Suprapubic skin (tissue), 4 donors: Measurements from ENCODE around the gene SMIM8. TPM values are rescaled to one million over a fixed set of nuclear protein-coding genes. Genes with fewer than 3 reads are reported as not detected.

ENCODE experiments used
- DNase-seq, 2 donors: peaks; one replicate each; pipeline ENCODE4 v3.0.0-alpha.2; 2019; ENCODE audit warnings: low spot score in 2 of 2
- H3K27ac ChIP-seq: fragments of 200-600 bp; sonication (generic); one replicate; pipeline ENCODE4 v1.5.1; 2019
- H3K27me3 ChIP-seq: fragments of 200-600 bp; sonication (generic); one replicate; pipeline ENCODE4 v1.5.1; 2019
- H3K36me3 ChIP-seq: fragments of 200-600 bp; sonication (generic); one replicate; pipeline ENCODE4 v1.5.1; 2019
- H3K4me1 ChIP-seq: fragments of 200-600 bp; sonication (generic); one replicate; pipeline ENCODE4 v1.5.1; 2019
- H3K4me3 ChIP-seq: fragments of 200-600 bp; sonication (generic); one replicate; pipeline ENCODE4 v1.5.1; 2019; ENCODE audit warnings: mild to moderate bottlenecking
- H3K9me3 ChIP-seq: fragments of 200-600 bp; sonication (generic); one replicate; pipeline ENCODE4 v1.5.1; 2019
- CTCF ChIP-seq, 2 donors: fragments of 200-600 bp in 1 of 2; fragments of 450-650 bp in 1 of 2; sonication (generic) in 1 of 2; IDR thresholded peaks; one replicate each; pipeline ENCODE4 v1.5.1; 2016 to 2019; ENCODE audit warnings: antibody characterized with exemption in 2 of 2, mild to moderate bottlenecking in 1 of 2, moderate library complexity in 1 of 2
- EP300 ChIP-seq: sonication (generic); formaldehyde crosslinking; IDR thresholded peaks from one replicate; pipeline ENCODE4 v1.6.1; 2017; ENCODE audit warnings: antibody characterized with exemption
- POLR2A ChIP-seq, 2 donors: fragments of 450-650 bp; IDR thresholded peaks; one replicate each; pipeline ENCODE4 v1.6.1; 2017; ENCODE audit warnings: antibody characterized with exemption in 2 of 2, mild to moderate bottlenecking in 2 of 2, moderate library complexity in 2 of 2
- POLR2AphosphoS5 ChIP-seq, 3 donors: sonication (generic); formaldehyde crosslinking; IDR thresholded peaks; one replicate each; pipeline ENCODE4 v1.6.1; 2017; ENCODE audit warnings: antibody characterized with exemption in 3 of 3
- WGBS: methylation state at CpG from one replicate; pipeline ENCODE4 v1.1.5; 2018; 5-methylcytosine and 5-hydroxymethylcytosine counted together
- total RNA-seq, 4 donors: library from RNA; depleted of rRNA; stranded (reverse); fragments of >200 nt; gene quantifications; one replicate each; pipeline ENCODE4 v1.1.0, GENCODE V29; 2016

SMIM8 gene
- total RNA-seq, 4 donors from 2014 or later: 5.2 to 23.3 (median 10.0) TPM

GRCh38 chr6:87333591-87334181 is 11.3 kb downstream of the SMIM8 start:
- WGBS: 32% methylated on average over 3 of the region's 3 CpGs
- Histone ChIP-seq H3K27ac (no peak overlapping the region), H3K4me1 (peaks cover 16% of the 10 kb centered on the region), H3K27me3 (no peaks in the 10 kb centered on the region), H3K36me3 (no peaks in the 10 kb centered on the region), H3K9me3 (no peaks in the 10 kb centered on the region), H3K4me3 (no peak overlapping the region)
- no peak for DNase-seq
- TF ChIP-seq CTCF (IDR thresholded peaks at IDR 0.05) (no peak), EP300 (no peak), POLR2AphosphoS5 (IDR thresholded peaks at IDR 0.05) (no peak), POLR2A (IDR thresholded peaks at IDR 0.05) (no peak)

- peaks cover 16% of the 10 kb centered on the region for H3K4me1 ChIP-seq
- H3K4me3 ChIP-seq: no peak overlapping the region
- 33% methylated on average over 1 of the region's 1 CpG for WGBS
- no peak overlapping the region for H3K27ac ChIP-seq
- no peaks in the 10 kb centered on the region for H3K9me3 ChIP-seq
- no peaks in the 10 kb centered on the region for H3K27me3 ChIP-seq
- TF ChIP-seq POLR2AphosphoS5 (IDR thresholded peaks at IDR 0.05): no peak
- no peak for TF ChIP-seq POLR2A (IDR thresholded peaks at IDR 0.05)
- no peak for TF ChIP-seq CTCF (IDR thresholded peaks at IDR 0.05)
- TF ChIP-seq EP300: no peak
- no peaks in the 10 kb centered on the region for H3K36me3 ChIP-seq
- DNase-seq: no peak
Observed at GRCh38 chr6:87334683-87335082, 12.3 kb downstream of the SMIM8 start.

- no peak for DNase-seq
- H3K27me3 ChIP-seq: no peaks in the 10 kb centered on the region
- TF ChIP-seq POLR2A (IDR thresholded peaks at IDR 0.05) (no peak), POLR2AphosphoS5 (IDR thresholded peaks at IDR 0.05) (no peak), EP300 (no peak), CTCF (IDR thresholded peaks at IDR 0.05) (no peak)
- no peak overlapping the region for H3K27ac ChIP-seq
- H3K4me1 ChIP-seq: peaks cover 16% of the 10 kb centered on the region
- WGBS: 92% methylated on average over 4 of the region's 4 CpGs
- no peaks in the 10 kb centered on the region for H3K36me3 ChIP-seq
- no peaks in the 10 kb centered on the region for H3K9me3 ChIP-seq
- H3K4me3 ChIP-seq: no peak overlapping the region
Observed at GRCh38 chr6:87336367-87336766, 14.0 kb downstream of the SMIM8 start.

GRCh38 chr6:87340230-87340629 is 17.8 kb downstream of the SMIM8 start:
- no peaks in the 10 kb centered on the region for H3K9me3 ChIP-seq
- H3K27ac ChIP-seq: no peak overlapping the region
- TF ChIP-seq CTCF (IDR thresholded peaks at IDR 0.05) (no peak), EP300 (no peak), POLR2AphosphoS5 (IDR thresholded peaks at IDR 0.05) (no peak), POLR2A (IDR thresholded peaks at IDR 0.05) (no peak)
- no peak for DNase-seq
- H3K36me3 ChIP-seq: no peaks in the 10 kb centered on the region
- H3K27me3 ChIP-seq: no peaks in the 10 kb centered on the region
- H3K4me1 ChIP-seq: no peaks in the 10 kb centered on the region
- WGBS: 84% methylated on average over 4 of the region's 4 CpGs
- no peak overlapping the region for H3K4me3 ChIP-seq

GRCh38 chr6:87341158-87341557 is 18.8 kb downstream of the SMIM8 start:
- WGBS: 93% methylated on average over 2 of the region's 2 CpGs
- no peak overlapping the region for H3K27ac ChIP-seq
- TF ChIP-seq POLR2AphosphoS5 (IDR thresholded peaks at IDR 0.05): no peak
- no peak for TF ChIP-seq CTCF (IDR thresholded peaks at IDR 0.05)
- no peak for TF ChIP-seq EP300
- no peak for TF ChIP-seq POLR2A (IDR thresholded peaks at IDR 0.05)
- no peaks in the 10 kb centered on the region for H3K4me1 ChIP-seq
- no peak overlapping the region for H3K4me3 ChIP-seq
- H3K9me3 ChIP-seq: no peaks in the 10 kb centered on the region
- no peak for DNase-seq
- H3K36me3 ChIP-seq: no peaks in the 10 kb centered on the region
- no peaks in the 10 kb centered on the region for H3K27me3 ChIP-seq
